ENCODE data around the gene CEBPB. TPM values are rescaled to one million over a fixed set of nuclear protein-coding genes. Genes with fewer than 3 reads are reported as not detected.

CEBPB gene
- total and polyA plus RNA-seq, 9 donors = 15.7 to 296 (median 100) TPM

DNA sequence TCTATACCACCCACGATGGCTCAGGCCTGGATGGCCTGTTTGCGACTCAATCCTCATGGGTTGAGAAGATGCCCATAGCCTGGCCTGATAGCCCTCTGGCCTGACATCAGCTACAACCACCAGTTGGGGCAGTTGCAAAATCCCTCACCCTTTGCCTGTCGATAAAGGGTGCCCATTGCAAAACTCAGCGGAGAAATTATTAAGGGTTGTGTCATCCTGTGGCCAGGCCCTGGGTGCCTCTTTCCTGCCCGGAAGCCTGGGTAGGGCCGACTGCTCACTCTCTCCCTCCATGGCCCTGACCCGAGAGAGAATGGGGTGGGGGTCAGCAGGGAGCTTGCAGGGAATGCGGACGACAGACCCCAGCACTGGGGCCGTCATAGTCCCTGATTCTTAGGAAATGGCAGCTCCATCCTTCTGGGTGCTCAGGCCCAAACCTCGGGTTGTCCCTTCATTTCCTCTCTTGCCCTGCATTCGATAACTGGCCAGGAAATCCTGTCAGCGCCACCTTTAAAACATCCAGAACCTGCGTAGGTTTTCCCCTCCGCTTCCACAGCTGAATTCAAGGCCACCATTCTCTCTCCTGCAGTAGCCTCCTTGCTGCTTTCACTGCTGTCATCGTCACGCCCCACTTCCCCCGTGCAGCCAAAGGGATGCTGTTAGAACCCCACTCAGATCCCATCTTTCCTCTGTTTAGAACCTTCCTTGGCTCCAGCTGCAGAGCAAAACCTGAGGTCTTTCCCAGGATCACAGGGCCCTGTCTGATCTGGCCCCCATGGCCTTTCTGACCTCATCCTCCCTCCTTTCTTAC, 31.1 kb downstream of the CEBPB start:
- intact Hi-C loops (cut with DNase I) = loop anchor here in 1 of 4 donors (5.0 kb wide), 1 partner anchor 86 kb away; no protein-coding TSS in a partner anchor
- H3K27me3 ChIP-seq = no peaks in the 10 kb centered on the region
- no peak overlapping the region for H3K4me3 ChIP-seq
- TF ChIP-seq POLR2A (IDR thresholded peaks at IDR 0.05) (no peak), EP300 (IDR thresholded peaks at IDR 0.05) (no peak)
- TF ChIP-seq, protein P1, sequence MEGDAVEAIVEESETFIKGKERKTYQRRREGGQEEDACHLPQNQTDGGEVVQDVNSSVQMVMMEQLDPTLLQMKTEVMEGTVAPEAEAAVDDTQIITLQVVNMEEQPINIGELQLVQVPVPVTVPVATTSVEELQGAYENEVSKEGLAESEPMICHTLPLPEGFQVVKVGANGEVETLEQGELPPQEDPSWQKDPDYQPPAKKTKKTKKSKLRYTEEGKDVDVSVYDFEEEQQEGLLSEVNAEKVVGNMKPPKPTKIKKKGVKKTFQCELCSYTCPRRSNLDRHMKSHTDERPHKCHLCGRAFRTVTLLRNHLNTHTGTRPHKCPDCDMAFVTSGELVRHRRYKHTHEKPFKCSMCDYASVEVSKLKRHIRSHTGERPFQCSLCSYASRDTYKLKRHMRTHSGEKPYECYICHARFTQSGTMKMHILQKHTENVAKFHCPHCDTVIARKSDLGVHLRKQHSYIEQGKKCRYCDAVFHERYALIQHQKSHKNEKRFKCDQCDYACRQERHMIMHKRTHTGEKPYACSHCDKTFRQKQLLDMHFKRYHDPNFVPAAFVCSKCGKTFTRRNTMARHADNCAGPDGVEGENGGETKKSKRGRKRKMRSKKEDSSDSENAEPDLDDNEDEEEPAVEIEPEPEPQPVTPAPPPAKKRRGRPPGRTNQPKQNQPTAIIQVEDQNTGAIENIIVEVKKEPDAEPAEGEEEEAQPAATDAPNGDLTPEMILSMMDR (IDR thresholded peaks at IDR 0.05) = no peak
- H3K27ac ChIP-seq = peak overlapping the region in 1 of 2 donors; percentile 52
- no peaks in the 10 kb centered on the region for H3K9me3 ChIP-seq
- H3K4me1 ChIP-seq (ENCODE audit: insufficient read depth) = peaks cover 7% of the 10 kb centered on the region
- 53 to 68% (median 54%) methylated on average over 18 of the region's 18 CpGs for WGBS, 3 donors
- H3K36me3 ChIP-seq = no peaks in the 10 kb centered on the region
- peak in 1 of 5 donors; percentile 52 for DNase-seq

DNA sequence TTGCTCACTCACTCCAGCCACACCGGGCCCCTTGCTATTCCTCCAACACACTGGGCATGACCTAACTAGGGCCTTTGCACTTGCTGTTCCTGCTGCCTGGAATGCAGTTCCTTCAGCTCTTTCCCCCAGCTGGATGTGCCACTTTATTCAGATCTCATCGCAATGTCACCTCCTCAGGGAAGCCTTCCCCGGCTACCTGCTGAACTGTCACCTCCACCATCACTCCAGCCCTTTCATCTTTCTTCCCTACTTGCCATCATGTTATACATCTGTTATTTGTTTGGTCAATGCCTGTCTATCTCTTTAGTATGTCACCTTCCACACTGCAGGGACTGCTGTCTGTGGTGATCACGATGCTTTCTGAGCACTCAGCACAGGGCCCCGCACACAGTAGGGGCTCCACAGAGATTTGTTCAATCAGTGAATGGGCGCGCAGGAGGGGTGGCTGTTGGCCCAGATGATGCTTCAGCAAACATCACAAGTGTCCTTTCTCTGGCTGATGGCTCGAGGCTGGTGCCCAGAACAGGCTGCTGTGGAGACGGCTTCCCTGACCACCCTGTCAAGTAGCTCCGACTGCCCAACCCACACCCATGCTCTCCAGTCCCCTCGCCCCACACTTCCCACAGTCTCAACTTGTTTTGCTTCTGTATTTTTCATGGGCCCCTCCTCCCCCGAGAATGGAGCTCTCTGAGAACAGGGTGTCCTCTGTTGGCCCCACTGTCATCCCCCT, 31.8 kb downstream of the CEBPB start:
- TF ChIP-seq POLR2A (IDR thresholded peaks at IDR 0.05) = no peak
- H3K4me3 ChIP-seq = no peak overlapping the region
- WGBS, 3 donors = 89 to 96% (median 94%) methylated on average over 12 of the region's 12 CpGs
- no peak for DNase-seq
- intact Hi-C loops (cut with DNase I) = loop anchor here in 1 of 4 donors (5.0 kb wide), 1 partner anchor 85 kb away; no protein-coding TSS in a partner anchor
- no peaks in the 10 kb centered on the region for H3K36me3 ChIP-seq
- H3K27me3 ChIP-seq = no peaks in the 10 kb centered on the region
- H3K4me1 ChIP-seq (ENCODE audit: insufficient read depth) = peaks cover 11% of the 10 kb centered on the region
- peak overlapping the region; percentile 52 to 83 for H3K27ac ChIP-seq
- no peaks in the 10 kb centered on the region for H3K9me3 ChIP-seq

DNA sequence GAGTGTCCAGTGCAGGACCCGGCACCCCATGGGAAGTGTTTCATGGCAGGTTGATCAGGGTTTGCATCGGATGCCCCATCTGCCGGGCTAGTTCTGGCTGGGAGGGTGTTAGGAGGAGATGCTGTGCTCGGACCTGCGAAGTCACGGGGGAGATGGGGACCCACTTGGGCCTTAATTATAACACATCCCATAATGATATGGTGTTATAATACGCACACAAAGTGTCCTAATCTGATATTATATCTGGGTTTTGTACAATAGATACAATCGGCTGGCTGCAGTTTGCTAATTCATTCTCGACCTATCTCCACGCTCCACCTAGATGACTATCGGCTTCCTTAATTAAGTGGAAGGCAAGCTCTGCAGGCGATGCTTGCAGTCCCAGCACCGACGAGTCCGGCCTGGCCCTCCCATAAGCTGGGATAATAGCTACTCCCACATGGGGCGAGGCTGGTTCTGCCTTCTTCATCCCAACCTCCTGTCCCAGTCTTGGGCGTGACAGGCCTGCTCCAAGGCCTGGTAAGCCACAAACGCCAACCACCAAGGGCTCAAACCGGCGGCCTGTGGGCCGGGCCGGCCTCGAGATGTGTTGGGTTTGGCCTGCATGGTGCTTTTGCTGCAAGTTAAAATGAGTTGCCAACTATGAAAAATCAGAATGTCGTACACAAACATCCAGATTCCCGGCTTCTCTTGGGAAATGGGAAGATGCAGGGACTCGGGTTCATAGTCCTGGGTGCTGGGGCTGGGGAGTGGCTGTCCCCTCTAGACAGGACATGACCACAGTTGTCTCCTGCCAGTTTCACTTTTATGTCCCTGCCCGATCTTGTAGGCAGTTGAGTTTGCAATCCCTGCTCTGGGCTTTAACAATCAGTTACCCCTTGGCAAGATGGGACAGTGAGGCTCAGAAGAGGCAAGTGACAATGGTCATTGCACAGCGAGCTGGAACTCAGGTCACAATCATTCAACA, 32.7 kb downstream of the CEBPB start:
- H3K4me1 ChIP-seq (ENCODE audit: insufficient read depth) = peaks cover 11% of the 10 kb centered on the region
- intact Hi-C loops (cut with DNase I) = loop anchor here in 2 of 4 donors (2.0 to 5.0 kb wide), 2 partner anchors 31 to 84 kb away; no protein-coding TSS in a partner anchor
- H3K27ac ChIP-seq = peak overlapping the region; percentile 83 to 84
- H3K9me3 ChIP-seq = no peaks in the 10 kb centered on the region
- TF ChIP-seq, protein P1 (IDR thresholded peaks at IDR 0.05) = no peak
- TF ChIP-seq EP300 (IDR thresholded peaks at IDR 0.05) (no peak), POLR2A (IDR thresholded peaks at IDR 0.05) (no peak)
- no peak for DNase-seq
- H3K4me3 ChIP-seq = no peak overlapping the region
- H3K27me3 ChIP-seq = no peaks in the 10 kb centered on the region
- 92 to 93% (median 92%) methylated on average over 28 of the region's 28 CpGs for WGBS, 3 donors
- no peaks in the 10 kb centered on the region for H3K36me3 ChIP-seq

DNA sequence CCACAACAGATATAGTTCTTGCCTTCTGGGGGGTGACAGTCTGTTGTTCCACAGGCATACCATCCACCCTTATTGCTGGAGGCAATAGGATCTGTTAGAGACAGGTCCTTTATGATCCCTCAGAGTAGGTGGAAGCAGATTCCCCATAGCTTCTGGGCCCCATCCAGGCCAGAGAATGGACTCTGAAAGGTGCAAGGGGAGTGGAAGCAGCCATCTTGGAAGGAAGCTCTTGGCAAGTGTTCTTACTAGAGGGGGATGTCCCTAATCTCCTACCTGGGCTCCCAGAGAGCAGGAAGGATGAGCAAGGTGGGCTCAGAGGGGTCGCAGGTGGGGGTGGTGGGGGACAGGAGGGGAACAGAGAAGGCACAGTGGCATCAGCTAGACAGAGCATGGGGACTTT, 33.4 kb downstream of the CEBPB start:
- H3K27ac ChIP-seq = peak overlapping the region; percentile 83 to 84
- TF ChIP-seq EP300 (IDR thresholded peaks at IDR 0.05) (no peak), POLR2A (IDR thresholded peaks at IDR 0.05) (no peak)
- TF ChIP-seq, protein P1 (IDR thresholded peaks at IDR 0.05) = no peak
- H3K9me3 ChIP-seq = no peaks in the 10 kb centered on the region
- H3K4me3 ChIP-seq = no peak overlapping the region
- DNase-seq = no peak
- intact Hi-C loops (cut with DNase I) = loop anchor here in 2 of 4 donors (2.0 to 5.0 kb wide), 2 partner anchors 31 to 83 kb away; no protein-coding TSS in a partner anchor
- WGBS, 3 donors = 83 to 92% (median 90%) methylated on average over 1 of the region's 1 CpG
- H3K27me3 ChIP-seq = no peaks in the 10 kb centered on the region
- H3K4me1 ChIP-seq (ENCODE audit: insufficient read depth) = peaks cover 11% of the 10 kb centered on the region
- no peaks in the 10 kb centered on the region for H3K36me3 ChIP-seq
